Activated T-cell treated with anti-CD3 and anti-CD28 coated beads, Interleukin-2, amount 50 U/mL, for 48 hours (primary cell): ENCODE results near the gene SLC7A10.
"Not testable (repeated sequence)": the region's sequence is repeated elsewhere in the genome, so short reads cannot be mapped to it uniquely, and the experiment has no call there.

Source experiments
- DNase-seq, 2 experiments: peaks; one replicate each; pipeline ENCODE4 v3.0.0-alpha.2; 2020

Gene SLC7A10

DNA sequence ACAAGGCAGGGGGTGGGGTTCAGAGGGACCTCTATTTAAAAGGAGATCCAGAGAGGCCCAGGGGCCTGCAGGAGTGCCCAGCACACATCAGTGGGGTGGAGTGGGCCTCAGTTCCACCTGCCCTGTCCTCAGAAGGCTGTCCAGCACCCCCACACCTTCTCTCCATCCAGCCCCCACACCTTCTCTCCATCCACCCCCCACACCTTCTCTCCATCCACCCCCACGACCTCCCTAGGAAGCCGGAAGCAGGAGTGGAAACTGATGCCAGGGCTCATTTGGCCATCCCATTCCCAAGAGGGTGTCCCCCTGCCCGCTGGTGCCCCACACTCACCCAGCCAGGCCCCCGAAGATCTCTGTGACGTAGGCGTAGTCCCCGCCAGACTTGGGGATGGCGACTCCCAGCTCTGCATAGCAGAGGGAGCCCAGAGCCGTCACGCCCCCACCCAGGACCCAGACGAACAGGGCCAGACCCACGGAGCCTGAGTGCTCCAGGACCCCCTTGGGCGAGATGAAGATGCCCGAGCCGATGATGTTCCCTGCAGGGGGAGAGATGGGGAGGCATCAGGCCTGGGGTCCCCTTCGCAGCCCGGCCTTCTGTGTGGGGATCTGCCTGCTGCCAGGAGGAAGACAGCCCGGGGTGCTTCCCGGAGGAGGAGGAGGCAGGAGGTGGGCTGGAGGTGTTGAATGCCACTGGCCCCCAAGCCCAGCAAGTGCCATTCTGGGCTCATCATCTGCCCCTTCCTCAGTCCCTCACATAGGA is 10.0 kb downstream of the SLC7A10 start:
- DNase-seq, result no peak

DNA sequence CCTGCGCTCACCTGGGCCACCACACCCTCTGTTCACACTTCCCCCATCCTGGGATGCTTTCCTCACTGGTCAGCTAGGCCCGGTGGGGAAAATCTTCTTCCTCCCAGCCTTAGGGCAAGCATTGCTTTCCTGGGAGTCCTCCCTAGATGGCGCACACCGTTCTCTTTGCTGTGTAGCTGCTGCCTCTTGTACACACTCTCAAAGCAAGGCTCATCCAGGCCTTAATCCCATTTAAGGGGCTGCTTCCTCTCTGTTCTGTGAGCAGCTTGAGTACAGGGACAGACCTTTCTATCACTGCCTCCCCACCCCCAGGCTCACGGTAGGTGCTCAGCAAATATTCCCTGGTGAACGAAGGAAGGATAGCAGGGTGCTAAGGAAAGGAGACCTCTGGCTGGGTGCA is 11.1 kb downstream of the SLC7A10 start:
- DNase-seq, result no peak

DNA sequence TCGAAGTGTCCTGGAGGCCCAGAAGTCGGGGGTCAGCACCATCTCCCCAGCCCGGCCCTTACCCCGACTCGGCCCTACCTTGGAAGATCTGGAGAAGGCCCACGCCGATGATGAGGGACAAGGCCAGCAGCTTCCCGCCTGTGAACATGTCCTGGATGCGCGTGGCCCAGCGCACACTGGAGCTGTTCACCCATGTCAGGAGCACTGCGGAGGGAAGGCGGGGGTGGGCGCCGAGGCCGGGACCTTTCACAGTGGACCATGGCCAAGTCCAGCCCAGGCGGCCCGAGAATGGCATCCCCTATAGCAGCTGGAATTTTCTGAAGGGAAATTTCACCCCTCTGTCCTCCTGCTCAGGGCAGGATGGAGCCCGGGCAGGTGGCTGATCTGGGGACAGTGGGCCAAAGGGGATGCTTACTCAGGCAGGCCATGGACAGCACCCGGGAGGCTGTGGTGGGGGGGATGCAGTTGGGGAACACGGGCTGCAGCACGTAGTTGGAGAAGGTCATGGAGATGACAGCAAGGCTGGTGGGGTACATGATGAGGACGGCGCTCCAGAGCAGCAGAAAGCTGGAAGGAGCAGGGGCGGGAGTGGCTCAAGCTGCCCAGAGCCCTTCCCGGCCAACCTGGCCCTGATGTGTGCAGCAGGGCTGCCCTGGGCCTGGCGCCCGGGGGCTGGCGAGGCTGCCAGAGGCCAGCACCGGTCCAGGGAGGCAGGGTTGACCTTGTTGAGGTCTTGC is 13.0 kb downstream of the SLC7A10 start:
- DNase-seq, result no peak

DNA sequence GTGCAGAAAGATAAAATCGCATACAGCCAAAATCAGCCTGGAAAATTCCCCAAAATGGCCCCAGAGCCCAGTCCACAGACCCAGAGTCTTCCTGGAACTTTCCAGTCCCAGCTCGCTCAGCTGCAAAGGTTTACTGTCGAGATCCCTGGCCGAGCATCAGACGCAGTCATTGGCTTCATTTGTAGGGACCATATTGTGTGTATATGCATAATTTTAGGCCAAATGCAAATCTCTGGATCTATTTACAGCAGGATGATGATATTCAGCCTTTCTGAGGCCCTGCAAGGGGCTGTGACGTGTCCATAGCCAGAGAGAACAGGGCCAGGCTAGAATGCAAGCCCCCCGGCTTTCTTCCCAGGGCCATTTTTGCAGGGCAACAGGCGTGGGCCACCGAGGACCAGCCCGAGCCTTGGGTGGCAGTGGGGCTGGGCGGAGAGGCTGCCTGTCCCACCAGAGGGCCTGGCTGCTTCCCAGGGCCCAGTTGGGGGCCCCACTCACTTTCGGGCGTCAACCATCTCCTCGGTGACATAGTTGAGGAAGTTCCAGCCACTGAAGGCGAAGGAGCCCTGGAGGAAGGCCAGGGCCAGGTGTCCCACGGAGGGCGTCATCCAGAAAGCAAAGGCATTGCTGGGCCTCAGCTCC is 13.7 kb downstream of the SLC7A10 start:
- no peak for DNase-seq

DNA sequence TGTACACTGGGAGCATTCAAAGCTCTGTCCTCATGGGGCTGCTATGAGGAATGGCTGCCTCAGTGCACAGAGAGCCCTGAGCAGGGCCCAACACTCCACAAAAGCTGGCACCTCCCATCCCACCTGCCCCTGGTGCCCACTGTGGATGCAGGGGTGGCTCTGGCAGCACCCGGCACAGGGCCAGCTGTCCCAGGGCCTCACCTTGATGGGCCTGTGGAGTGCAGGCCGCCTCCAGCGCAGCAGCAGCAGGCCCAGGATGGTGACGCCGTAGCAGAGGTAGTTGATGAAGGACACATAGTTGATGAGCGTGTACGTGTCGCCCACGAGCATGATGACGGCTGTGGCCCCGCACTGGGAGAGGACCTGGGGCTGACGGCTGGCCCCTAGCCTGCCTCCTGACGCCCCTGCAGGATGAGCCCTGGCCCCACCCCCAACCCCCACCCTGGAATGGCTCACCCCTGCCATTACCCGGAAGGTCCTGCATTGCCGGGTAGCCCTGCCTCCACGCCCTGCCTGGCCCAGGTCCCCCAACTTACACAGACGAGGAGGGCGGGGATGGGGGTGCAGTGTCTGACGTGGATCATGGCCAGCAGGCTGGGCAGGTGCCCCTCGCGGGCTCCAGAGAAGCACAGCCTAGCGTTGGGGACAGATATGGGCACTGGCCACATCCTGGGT is 15.2 kb downstream of the SLC7A10 start:
- no peak for DNase-seq

DNA sequence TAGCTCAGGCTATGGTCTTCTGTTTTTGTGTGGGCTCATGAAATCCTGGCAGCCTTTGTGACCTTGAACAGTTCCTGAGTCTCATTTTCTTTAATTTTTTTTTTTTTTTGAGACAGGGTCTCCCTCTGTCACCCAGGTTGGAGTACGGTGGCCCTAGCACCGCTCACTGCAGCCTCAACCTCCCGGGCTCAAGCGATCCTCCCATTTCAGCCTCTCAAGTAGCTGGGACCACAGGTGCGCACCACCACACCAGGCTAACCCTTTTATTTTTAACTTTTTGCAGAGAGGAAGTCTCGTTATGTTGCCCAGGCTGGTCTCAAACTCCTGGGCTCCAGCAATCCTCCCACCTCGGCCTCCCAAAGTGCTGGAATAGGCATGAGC is 15.8 kb downstream of the SLC7A10 start:
- DNase-seq, result not testable (repeated sequence)

DNA sequence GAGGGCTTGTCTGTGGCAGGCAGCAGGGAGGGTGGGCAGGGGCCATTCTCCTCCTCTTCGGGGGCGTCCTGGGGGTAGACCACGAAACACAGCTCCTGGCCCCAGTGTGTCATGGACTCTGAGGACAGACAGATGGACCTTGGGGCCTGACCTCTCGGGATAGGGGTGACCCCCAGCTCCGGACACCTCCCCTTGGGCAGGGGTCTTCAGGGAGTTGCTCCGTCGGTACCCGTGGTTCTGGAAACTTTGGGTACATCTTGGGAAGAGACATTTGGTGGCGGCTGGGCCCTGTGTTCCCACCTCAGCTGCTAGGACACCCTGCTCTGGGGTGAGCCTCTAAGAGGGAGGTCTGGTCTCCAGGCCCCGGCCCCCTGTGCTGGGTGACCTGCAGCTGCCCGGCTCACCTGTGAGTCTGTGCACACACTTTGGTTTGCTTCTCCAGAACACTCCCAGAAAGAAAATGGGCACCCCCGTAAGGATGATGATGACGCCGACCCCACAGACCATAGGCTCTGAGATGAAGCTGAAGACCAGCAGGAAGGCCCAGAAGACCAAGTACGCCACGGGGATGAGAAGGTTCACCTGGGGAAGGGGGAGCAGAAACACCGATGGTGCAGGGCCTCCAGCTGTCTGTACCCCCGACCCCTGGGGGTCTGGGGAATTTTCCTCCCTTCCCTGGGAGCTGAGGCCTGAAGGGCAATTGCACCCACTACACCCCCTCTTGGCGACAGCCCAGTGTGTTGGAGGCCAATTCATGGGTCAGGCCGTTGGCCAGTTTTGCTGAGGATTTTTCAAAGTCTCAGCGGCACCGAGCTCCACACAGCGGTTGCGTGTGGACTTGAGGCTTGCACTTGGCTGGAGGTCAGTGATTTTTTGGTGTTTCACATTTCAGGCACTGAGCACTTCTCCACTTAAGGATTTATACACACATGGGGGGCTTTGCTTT is 16.5 kb downstream of the SLC7A10 start:
- DNase-seq, result no peak

DNA sequence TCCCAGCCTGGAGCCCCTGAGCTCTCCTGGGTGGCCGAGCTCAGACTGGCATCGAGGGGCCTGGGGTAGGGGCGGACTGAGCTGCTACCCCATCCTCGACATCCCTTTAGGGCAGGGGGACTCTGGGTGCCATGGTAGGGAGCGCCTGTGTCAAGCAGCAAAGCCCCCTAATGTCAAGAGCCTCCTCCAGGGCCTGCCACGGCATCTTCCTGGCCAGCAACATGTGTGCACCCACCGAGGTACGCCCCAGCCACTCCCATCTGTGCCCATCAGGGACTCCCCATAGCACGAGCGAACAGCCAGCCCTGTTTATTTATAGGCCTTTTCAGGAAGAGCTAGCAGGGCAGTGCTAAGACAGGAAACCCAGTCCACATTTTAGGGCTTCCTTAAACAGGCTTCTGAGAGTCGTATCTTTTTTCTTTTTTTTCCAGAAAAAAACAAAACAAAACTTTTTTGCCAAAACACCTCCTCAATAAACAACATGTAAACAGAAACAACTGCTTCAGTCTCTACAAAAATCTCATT is 17.2 kb downstream of the SLC7A10 start:
- no peak for DNase-seq

DNA sequence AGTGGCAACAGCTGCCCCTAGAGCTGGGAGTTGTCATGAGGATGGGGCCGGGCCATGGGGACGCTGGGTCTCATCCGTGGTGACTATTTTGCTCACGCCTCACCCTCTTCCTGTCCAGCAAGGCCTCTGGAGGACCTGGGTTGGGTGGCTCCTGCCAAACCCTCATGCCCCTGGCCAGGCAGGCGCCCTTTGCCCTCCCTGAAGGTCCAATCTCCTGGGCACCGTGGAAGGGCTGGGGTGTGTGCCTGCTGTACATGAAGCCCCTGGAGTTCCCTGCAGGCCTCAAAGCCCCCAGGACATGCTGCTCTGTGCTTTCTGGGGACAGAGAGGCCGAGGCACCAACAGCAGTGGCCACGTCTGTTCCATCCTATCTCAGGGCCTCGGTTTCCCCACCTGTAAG is 17.7 kb downstream of the SLC7A10 start:
- no peak for DNase-seq

DNA sequence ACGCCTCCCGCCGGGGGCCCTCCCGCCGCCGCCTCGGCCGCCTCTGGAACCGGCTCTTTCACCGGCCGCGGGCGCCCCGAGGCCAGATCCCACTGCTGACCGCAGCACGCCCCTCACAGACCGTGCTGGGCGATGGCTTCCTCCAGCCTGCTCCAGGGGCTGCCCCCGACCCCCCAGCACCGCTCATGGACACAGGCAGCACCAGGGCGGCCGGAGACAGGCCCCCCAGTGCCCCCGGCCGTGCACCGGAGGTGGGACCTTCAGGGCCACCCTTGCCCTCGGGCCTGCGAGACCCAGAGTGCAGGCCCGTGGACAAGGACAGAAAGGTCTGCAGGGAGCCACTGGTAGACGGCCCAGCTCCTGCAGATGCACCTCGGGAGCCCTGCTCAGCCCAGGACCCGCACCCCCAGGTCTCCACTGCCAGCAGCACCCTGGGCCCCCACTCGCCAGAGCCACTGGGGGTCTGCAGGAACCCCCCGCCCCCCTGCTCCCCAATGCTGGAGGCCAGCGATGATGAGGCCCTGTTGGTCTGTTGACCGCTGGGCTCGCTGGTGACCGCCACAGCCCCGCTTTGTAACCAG is 18.5 kb downstream of the SLC7A10 start:
- DNase-seq, result no peak

DNA sequence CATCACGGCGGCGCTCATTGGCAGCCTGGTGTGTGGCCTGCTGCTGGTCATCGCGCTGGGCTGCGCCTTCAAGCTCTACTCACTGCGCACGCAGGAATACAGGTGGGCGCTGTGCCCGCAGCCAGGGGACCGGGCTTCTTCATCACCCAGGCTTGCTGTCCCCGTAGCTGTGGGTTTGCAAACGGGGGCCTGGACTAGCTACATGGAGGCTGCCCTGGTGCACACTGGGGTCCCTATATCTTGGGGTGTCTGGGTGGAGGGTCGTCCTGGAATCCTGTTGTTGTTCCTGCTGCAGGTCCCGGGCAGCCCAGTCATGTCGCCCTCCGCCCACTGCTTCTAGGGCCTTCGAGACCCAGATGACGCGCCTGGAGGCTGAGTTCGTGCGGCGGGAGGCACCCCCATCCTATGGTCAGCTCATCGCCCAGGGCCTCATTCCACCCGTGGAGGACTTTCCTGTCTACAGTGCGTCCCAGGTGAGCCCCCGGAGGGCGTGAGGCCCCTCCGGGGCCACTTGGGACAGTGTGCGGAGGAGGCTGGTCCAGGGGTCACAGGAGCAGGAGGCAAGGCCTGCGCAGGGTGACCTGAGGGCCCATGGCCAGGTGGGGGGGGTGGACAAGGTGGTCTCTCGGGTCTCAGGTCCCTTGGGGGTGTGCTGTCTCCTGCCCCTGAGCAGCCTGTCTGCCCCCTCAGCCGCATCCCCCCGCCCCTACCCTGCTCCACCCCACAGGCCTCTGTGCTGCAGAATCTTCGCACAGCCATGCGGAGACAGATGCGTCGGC is 19.2 kb downstream of the SLC7A10 start:
- no peak for DNase-seq

DNA sequence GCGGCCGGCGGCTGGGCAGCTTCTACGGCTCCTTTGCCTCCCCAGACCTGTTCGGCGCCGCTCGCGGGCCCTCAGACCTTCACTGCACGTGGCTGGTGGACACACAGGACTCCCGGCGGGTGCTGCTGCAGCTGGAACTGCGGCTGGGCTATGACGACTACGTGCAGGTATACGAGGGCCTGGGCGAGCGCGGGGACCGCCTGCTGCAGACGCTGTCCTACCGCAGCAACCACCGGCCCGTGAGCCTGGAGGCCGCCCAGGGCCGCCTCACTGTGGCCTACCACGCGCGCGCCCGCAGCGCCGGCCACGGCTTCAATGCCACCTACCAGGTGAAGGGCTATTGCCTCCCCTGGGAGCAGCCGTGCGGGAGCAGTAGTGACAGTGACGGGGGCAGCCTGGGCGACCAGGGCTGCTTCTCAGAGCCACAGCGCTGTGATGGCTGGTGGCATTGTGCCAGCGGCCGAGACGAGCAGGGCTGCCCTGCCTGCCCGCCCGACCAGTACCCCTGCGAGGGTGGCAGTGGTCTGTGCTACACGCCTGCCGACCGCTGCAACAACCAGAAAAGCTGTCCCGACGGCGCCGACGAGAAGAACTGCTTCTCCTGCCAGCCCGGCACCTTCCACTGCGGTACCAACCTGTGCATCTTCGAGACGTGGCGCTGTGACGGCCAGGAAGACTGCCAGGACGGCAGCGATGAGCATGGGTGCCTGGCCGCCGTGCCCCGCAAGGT is 20.0 kb downstream of the SLC7A10 start:
- no peak for DNase-seq

DNA sequence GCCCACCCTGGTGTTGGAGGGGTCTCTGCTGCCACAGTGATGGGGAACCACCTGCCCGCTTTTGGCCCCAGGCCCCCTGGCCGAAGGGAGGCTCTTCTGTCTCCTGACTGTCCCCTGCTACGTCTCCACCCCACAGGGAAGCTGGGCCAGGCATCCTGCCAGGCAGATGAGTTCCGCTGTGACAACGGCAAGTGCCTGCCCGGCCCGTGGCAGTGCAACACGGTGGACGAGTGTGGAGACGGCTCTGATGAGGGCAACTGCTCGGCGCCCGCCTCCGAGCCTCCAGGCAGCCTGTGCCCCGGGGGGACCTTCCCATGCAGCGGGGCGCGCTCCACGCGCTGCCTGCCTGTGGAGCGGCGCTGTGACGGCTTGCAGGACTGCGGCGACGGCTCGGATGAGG is 20.5 kb downstream of the SLC7A10 start:
- DNase-seq, result no peak

DNA sequence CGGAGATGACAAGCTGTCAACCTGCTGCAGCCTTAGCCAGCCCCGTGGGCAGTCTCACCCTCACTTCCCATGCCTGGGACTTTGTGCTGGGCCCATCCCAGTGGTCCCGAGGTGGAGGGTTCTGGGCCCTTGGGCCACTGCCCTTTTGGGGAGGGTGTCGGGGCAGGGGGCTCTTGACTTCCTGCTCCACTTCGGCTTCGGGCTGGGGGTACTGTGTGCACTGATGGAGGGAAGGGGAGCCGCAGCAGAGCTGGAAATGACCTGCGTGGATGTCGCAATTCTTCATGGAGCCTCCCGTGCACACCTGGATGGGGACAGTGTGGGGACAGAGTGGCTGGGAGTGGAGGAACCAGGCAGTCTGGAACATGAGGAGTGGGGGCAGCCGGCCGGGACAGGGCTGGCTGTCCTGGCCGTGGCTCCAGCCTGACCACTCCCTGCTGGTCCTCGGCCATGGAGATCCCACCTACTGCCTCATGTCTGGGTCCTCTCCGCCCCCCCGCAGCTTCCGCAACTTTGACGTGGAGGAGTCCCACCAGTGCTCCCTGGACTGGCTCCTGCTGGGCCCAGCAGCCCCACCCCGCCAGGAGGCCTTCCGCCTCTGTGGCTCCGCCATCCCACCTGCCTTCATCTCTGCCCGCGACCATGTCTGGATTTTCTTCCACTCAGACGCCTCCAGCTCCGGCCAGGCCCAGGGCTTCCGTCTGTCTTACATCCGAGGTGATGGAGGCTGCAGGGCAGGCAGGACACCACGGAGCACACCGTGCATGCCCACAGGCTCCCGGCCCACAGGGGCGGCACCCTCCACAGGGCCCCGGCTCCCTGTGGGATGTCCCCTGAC is 21.3 kb downstream of the SLC7A10 start:
- no peak for DNase-seq

DNA sequence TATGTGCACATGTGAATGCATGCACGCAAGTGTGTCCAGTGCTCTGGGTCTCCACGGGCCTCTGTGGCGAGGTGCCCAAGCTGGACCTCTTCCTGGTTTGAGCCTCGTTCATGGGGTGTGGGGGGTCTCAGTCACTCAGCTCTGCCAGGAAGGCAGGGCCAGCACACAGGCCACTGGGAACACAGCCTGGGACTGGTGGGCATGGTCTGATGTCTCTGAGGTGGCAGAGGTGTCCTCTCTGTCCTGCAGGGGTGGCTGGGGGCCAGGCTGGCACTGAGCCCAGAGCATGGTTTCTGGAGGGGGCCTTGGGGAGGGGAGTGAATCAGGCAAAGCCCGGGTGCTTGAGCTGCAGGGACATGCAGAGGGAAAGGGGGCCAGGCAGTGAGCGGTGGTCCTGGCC is 22.1 kb downstream of the SLC7A10 start:
- no peak for DNase-seq

DNA sequence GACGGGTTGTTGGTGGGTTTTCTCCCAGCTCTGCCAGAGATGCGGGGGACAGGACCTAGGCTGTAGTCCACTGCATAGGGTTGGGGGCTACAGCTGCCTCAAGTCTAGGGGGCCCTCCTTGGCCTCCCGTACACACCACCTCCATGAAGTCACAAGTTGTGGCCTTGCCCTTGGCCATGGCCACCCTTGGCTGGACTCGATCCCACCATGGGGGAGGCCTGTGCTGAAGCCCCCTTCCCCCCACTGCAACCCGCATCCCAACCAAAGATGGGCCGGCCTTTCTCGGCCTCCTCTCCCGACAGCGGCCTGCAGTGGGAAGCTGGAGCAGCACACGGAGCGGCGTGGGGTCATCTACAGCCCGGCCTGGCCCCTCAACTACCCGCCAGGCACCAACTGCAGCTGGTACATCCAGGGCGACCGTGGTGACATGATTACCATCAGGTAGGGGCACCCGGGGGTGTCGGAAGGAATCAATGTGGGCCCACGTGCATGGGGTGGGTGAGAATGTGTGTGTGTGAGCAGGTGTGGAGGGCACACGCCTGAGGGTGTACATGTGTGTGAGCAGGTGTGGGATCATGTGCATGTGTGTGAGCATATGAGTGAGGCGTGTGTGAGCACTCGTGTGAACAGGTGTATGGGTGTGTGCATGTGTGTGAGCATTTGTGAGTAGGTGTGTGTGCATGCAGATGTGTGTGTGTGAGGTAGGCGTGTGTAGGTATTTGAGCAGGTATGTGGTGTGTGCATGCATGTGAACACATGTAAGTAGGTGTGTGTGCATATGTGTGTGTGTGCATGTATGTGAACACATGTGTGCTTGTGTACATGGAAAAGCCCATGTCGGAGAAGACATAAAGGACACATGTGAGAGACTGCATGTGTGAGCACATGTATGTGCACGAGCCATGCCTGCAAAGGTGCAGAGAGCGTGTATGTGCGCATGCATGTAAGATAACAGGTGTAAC is 22.8 kb downstream of the SLC7A10 start:
- no peak for DNase-seq

DNA sequence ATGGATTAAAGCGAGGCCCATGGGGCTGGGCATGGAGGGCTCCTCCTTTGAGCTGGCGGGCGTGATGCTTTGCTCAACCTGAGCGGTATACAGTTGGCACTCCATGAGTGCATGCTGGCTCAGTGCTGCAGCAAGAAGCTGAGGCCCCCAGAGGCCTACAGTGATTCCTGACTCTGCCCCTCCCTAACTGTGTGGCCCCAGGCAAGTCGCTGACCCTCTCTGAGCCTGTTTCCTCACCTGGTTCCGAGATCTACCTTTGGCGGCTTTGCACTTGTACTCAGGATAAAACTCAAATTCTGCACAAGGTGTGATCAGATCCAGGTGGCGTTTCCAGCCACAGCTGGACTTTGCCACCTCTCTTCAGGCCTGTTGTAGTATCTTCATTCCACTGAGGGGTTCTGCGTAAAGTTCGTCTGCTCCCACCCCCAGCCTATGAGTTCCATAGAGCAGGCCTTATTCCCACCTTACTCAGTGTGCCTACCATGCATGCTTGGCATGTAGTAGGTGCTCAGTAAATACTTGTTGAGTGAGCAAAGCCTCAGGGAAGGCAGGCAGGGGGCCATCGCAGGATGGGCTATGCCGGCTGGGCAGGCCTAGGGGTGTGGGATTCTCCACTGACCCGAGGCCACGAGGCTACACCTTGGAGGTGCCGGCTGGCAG is 23.6 kb downstream of the SLC7A10 start:
- no peak for DNase-seq
